SK-N-SH (cell line): ENCODE data around the gene HELT. TPM values are rescaled to one million over a fixed set of nuclear protein-coding genes. Genes with fewer than 3 reads are reported as not detected.
"Not testable (repeated sequence)": the region's sequence is repeated elsewhere in the genome, so short reads cannot be mapped to it uniquely, and the experiment has no call there.

Experiments used
- CTCF ChIA-PET: fragments of 300-600, 350-600 bp; formaldehyde crosslinking; extraction: SDS; loops from one replicate; lab custom pipeline; 2021; lab: Yijun Ruan, JAX
- POLR2A ChIA-PET: fragments of 350-600 bp; sonication (Branson Sonifier 250); formaldehyde crosslinking; extraction: SDS; loops from one replicate; lab custom pipeline; 2020; ENCODE audit warnings: antibody characterized with exemption, inconsistent platforms; lab: Yijun Ruan, JAX
- DNase-seq: peaks from one replicate; pipeline ENCODE4 v3.0.0; 2012
- H2AFZ ChIP-seq: fragments of 200-600 bp; sonication (generic); 2 replicates; pipeline ENCODE4 v1.8.1; 2016; ENCODE audit warnings: antibody characterized with exemption, mild to moderate bottlenecking, low read depth
- H3F3A ChIP-seq: fragments of 200-600 bp; sonication (generic); replicated peaks from 2 replicates; pipeline ENCODE3; 2016; ENCODE audit warnings: antibody characterized with exemption, mild to moderate bottlenecking; ENCODE audit not compliant: insufficient read depth
- H3K27ac ChIP-seq, 2 experiments: fragments of 200-500 bp in 1 of 2; fragments of 200-600 bp in 1 of 2; sonication (Bioruptor generic) in 1 of 2; sonication (generic), shearing (Covaris generic) in 1 of 2; 2 replicates each; pipeline versions ENCODE4 v1.5.1 to v1.6.1; 2014 to 2016; ENCODE audit warnings: low read depth in 2 of 2, inconsistent platforms in 1 of 2, low read length in 1 of 2, mild to moderate bottlenecking in 1 of 2, mixed read lengths in 1 of 2
- H3K27me3 ChIP-seq: fragments of 200-600 bp; sonication (generic), shearing (Covaris generic); 2 replicates; pipeline ENCODE4 v1.6.1; 2016; ENCODE audit warnings: mixed run types; ENCODE audit not compliant: insufficient read depth
- H3K36me3 ChIP-seq, 2 experiments: fragments of 200-500 bp in 1 of 2; fragments of 200-600 bp in 1 of 2; sonication (Bioruptor generic) in 1 of 2; sonication (generic) in 1 of 2; replicated peaks in 1 of 2; 2 replicates each; pipeline versions ENCODE3 to v1.5.1; 2014 to 2016; ENCODE audit warnings: low read length in 1 of 2, mild to moderate bottlenecking in 1 of 2; ENCODE audit not compliant: insufficient read depth in 2 of 2, control insufficient read depth in 1 of 2
- H3K4me1 ChIP-seq, 2 experiments: fragments of 200-500 bp in 1 of 2; fragments of 200-600 bp in 1 of 2; sonication (Bioruptor generic) in 1 of 2; sonication (generic), shearing (Covaris generic) in 1 of 2; 2 replicates each; pipeline versions ENCODE4 v1.5.1 to v1.6.1; 2014 to 2016; ENCODE audit warnings: low read depth in 1 of 2, low read length in 1 of 2, mixed run types in 1 of 2; ENCODE audit not compliant: insufficient read depth in 2 of 2, control insufficient read depth in 1 of 2
- H3K4me2 ChIP-seq: fragments of 200-600 bp; sonication (generic), shearing (Covaris generic); 2 replicates; pipeline ENCODE4 v1.6.1; 2017; ENCODE audit warnings: mixed run types
- H3K4me3 ChIP-seq, 2 experiments: fragments of 200-500 bp in 1 of 2; fragments of 200-600 bp in 1 of 2; sonication (Bioruptor generic) in 1 of 2; sonication (generic), shearing (Covaris generic) in 1 of 2; 2 replicates each; pipeline versions ENCODE4 v1.5.1 to v1.8.1; 2014 to 2016; ENCODE audit warnings: low read depth in 2 of 2, inconsistent platforms in 1 of 2, low read length in 1 of 2, mild to moderate bottlenecking in 1 of 2, mixed read lengths in 1 of 2, moderate library complexity in 1 of 2
- H3K79me2 ChIP-seq: fragments of 200-600 bp; sonication (generic); 2 replicates; pipeline ENCODE4 v1.8.1; 2017; ENCODE audit warnings: mild to moderate bottlenecking; ENCODE audit not compliant: insufficient read depth
- H3K9ac ChIP-seq: fragments of 200-600 bp; sonication (generic); 2 replicates; pipeline ENCODE4 v1.6.1; 2017; ENCODE audit warnings: mixed run types
- H3K9me2 ChIP-seq: fragments of 200-600 bp; sonication (generic); 2 replicates; pipeline ENCODE4 v1.6.1; 2017; ENCODE audit warnings: mixed run types
- H3K9me3 ChIP-seq: fragments of 200-600 bp; sonication (generic); 2 replicates; pipeline ENCODE4 v1.6.1; 2017; ENCODE audit warnings: mixed run types, mild to moderate bottlenecking, moderate library complexity
- H4K20me1 ChIP-seq: fragments of 200-600 bp; sonication (generic); 2 replicates; pipeline ENCODE4 v1.6.1; 2017; ENCODE audit warnings: mild to moderate bottlenecking, mixed run types; ENCODE audit not compliant: insufficient read depth
- ELF1 ChIP-seq: IDR thresholded peaks from 2 replicates; pipeline ENCODE4 v1.4.0; 2012
- EP300 ChIP-seq, 2 experiments: IDR thresholded peaks; 2 replicates each; pipeline versions ENCODE4 v1.4.0 to v1.6.1; 2012; ENCODE audit warnings: borderline replicate concordance in 1 of 2, low read depth in 1 of 2, low read length in 1 of 2
- FOXJ3 ChIP-seq: sonication (generic); formaldehyde crosslinking; IDR thresholded peaks from 2 replicates; pipeline ENCODE4 v1.5.1; 2020; ENCODE audit warnings: mild to moderate bottlenecking, missing genetic modification reagents
- MAX ChIP-seq: IDR thresholded peaks from 2 replicates; pipeline ENCODE4 v1.4.0; 2012; ENCODE audit warnings: low read depth
- MEF2A ChIP-seq: IDR thresholded peaks from 2 replicates; pipeline ENCODE4 v1.4.0; 2012; ENCODE audit warnings: low read depth, borderline replicate concordance
- MXI1 ChIP-seq: IDR thresholded peaks from 2 replicates; pipeline ENCODE4 v1.6.1; 2012; ENCODE audit warnings: mild to moderate bottlenecking, low read depth, low read length, improper control_type of control experiment
- NFIC ChIP-seq: IDR thresholded peaks from 2 replicates; pipeline ENCODE4 v1.4.0; 2012; ENCODE audit warnings: borderline replicate concordance
- PBX3 ChIP-seq: IDR thresholded peaks from 2 replicates; pipeline ENCODE4; 2012
- RAD21 ChIP-seq: IDR thresholded peaks from 2 replicates; pipeline ENCODE4 v1.6.1; 2012; ENCODE audit warnings: mild to moderate bottlenecking, low read length
- RCOR1 ChIP-seq: fragments of 150-350 bp; IDR thresholded peaks from 2 replicates; pipeline ENCODE4 v1.6.1; 2017; ENCODE audit warnings: antibody characterized with exemption, low read length
- SIN3A ChIP-seq: IDR thresholded peaks from 2 replicates; pipeline ENCODE4 v1.6.1; 2012; ENCODE audit warnings: low read depth, mild to moderate bottlenecking, low read length, moderate library complexity, borderline replicate concordance
- SMC3 ChIP-seq: IDR thresholded peaks from 2 replicates; pipeline ENCODE4 v1.6.1; 2012; ENCODE audit warnings: low read depth, low read length, improper control_type of control experiment
- TAF1 ChIP-seq: IDR thresholded peaks from 2 replicates; pipeline ENCODE4 v1.6.1; 2012; ENCODE audit warnings: low read depth, mild to moderate bottlenecking, low read length, moderate library complexity, borderline replicate concordance
- TCF12 ChIP-seq: IDR thresholded peaks from 2 replicates; pipeline ENCODE4 v1.4.0; 2012
- TEAD4 ChIP-seq: IDR thresholded peaks from 2 replicates; pipeline ENCODE4 v1.4.0; 2012; ENCODE audit warnings: mild to moderate bottlenecking, borderline replicate concordance; ENCODE audit not compliant: insufficient read depth
- WGBS: methylation state at CpG from one replicate; pipeline ENCODE4 v1.1.6; 2017; ENCODE audit warnings: low lambda C conversion rate; 5-methylcytosine and 5-hydroxymethylcytosine counted together
- polyA plus RNA-seq, 3 experiments: library from polyadenylated mRNA; depleted of rRNA; stranded (reverse); fragments of >200 nt; gene quantifications; 2 replicates each; pipeline ENCODE4 v1.2.3, GENCODE V29; 2012
- TF ChIP-seq, protein P1 (sequence below): IDR thresholded peaks from 2 replicates; pipeline ENCODE4 v1.6.1; 2012; ENCODE audit warnings: mild to moderate bottlenecking, low read depth, low read length, moderate library complexity
- TF ChIP-seq, protein P2 (sequence below): IDR thresholded peaks from 2 replicates; pipeline ENCODE4 v1.4.0; 2012; ENCODE audit warnings: low read depth, borderline replicate concordance

HELT gene
- polyA plus RNA-seq, 1 of the 3 experiments (the other 2 are of a cell fraction), result not detected

- Histone ChIP-seq H4K20me1 (no peaks in the 10 kb centered on the region), H3K9ac (no peak overlapping the region), H3K36me3 (no peaks in the 10 kb centered on the region), H3K4me2 (no peak overlapping the region), H3K27ac (no peak overlapping the region), H3K79me2 (no peaks in the 10 kb centered on the region)
- CTCF ChIA-PET, result interaction anchor here (1.0 to 2.1 kb wide), 2 partner anchors 10 to 16 kb away, joined by 3 to 7 read pairs; no protein-coding TSS in a partner anchor
- 61% methylated on average over 14 of the region's 14 CpGs for WGBS
- TF ChIP-seq MXI1 (no peak), ELF1 (no peak), PBX3 (no peak), RAD21 (no peak), TEAD4 (no peak), TAF1 (no peak)
- TF ChIP-seq, all 33 proteins: peak for 0
- Histone ChIP-seq H2AFZ (no peak overlapping the region), H3K4me3 (no peak overlapping the region), H3K4me1 (no peaks in the 10 kb centered on the region), H3F3A (no peaks in the 10 kb centered on the region), H3K9me3 (no peaks in the 10 kb centered on the region), H3K9me2 (no peaks in the 10 kb centered on the region), H3K27me3 (peaks cover 10% of the 10 kb centered on the region; the same call in 1 of the 2 replicates)
- POLR2A ChIA-PET, result no interaction called here
- no peak for DNase-seq
These were observed 23.7 kb upstream of the HELT start for GRCh38 chr4:184994623-184995010.

GRCh38 chr4:184997656-184998055 is 20.6 kb upstream of the HELT start:
- H3K36me3 ChIP-seq, H3K4me3 ChIP-seq, POLR2A ChIA-PET, H3K4me2 ChIP-seq, H3K4me1 ChIP-seq, H2AFZ ChIP-seq, DNase-seq, CTCF ChIA-PET, H3K79me2 ChIP-seq, H3K9me3 ChIP-seq, H3F3A ChIP-seq, H3K9me2 ChIP-seq, H3K27ac ChIP-seq, H3K9ac ChIP-seq, H4K20me1 ChIP-seq: not testable (repeated sequence)
- H3K27me3 ChIP-seq, result peaks cover 11% of the 10 kb centered on the region; the same call in 1 of the 2 replicates

DNA sequence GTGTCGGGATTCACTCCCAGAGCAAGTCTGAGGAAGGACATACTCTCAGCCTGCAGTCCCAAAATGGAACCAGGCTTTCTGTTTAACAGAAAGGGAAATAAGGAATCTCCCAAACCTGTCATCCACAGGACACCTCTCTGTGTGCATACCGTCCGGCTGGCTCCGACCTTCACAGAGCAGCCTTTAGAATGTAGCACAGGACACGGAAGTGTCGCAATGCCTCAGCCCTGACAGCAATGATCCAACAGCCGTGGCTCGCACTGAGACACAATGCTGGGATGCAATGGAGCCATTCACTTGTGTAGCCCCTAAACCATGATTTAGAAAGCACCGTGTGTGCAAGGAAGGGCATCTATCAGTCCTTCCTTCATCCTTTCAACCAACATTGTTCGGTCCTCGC is 15.5 kb upstream of the HELT start:
- no peak overlapping the region for H3K4me2 ChIP-seq
- CTCF ChIA-PET, result interaction anchor here (1.2 kb wide), 1 partner anchor 93 kb away, joined by 3 read pairs; no protein-coding TSS in a partner anchor
- no peaks in the 10 kb centered on the region for H3F3A ChIP-seq
- H3K36me3 ChIP-seq, result no peaks in the 10 kb centered on the region
- no peaks in the 10 kb centered on the region for H4K20me1 ChIP-seq
- DNase-seq, result no peak
- no peak overlapping the region for H3K4me3 ChIP-seq
- no peak overlapping the region for H3K9ac ChIP-seq
- no peaks in the 10 kb centered on the region for H3K79me2 ChIP-seq
- no peaks in the 10 kb centered on the region for H3K9me2 ChIP-seq
- H3K9me3 ChIP-seq, result no peaks in the 10 kb centered on the region
- POLR2A ChIA-PET, result no interaction called here
- peaks cover 0 to 5% of the 10 kb centered on the region in 2 experiments; a peak in 1 of 4 replicates for H3K4me1 ChIP-seq
- H2AFZ ChIP-seq, result no peak overlapping the region
- 71% methylated on average over 11 of the region's 11 CpGs for WGBS
- H3K27ac ChIP-seq, result no peak overlapping the region
- 0 out of 2 replicates have a peak, but pooled peaks cover 8% of the 10 kb centered on the region for H3K27me3 ChIP-seq
- TF ChIP-seq SMC3 (no peak), RCOR1 (no peak), MAX (no peak), FOXJ3 (CRISPR knock-in tag) (no peak), NFIC (no peak), TCF12 (no peak), MXI1 (no peak), MEF2A (no peak), EP300 (IDR thresholded peaks at IDR 0.05; ENCODE audit: borderline replicate concordance in 1 of 2, low read depth in 1 of 2, low read length in 1 of 2) (no peak), SIN3A (no peak)
- TF ChIP-seq, protein P1, sequence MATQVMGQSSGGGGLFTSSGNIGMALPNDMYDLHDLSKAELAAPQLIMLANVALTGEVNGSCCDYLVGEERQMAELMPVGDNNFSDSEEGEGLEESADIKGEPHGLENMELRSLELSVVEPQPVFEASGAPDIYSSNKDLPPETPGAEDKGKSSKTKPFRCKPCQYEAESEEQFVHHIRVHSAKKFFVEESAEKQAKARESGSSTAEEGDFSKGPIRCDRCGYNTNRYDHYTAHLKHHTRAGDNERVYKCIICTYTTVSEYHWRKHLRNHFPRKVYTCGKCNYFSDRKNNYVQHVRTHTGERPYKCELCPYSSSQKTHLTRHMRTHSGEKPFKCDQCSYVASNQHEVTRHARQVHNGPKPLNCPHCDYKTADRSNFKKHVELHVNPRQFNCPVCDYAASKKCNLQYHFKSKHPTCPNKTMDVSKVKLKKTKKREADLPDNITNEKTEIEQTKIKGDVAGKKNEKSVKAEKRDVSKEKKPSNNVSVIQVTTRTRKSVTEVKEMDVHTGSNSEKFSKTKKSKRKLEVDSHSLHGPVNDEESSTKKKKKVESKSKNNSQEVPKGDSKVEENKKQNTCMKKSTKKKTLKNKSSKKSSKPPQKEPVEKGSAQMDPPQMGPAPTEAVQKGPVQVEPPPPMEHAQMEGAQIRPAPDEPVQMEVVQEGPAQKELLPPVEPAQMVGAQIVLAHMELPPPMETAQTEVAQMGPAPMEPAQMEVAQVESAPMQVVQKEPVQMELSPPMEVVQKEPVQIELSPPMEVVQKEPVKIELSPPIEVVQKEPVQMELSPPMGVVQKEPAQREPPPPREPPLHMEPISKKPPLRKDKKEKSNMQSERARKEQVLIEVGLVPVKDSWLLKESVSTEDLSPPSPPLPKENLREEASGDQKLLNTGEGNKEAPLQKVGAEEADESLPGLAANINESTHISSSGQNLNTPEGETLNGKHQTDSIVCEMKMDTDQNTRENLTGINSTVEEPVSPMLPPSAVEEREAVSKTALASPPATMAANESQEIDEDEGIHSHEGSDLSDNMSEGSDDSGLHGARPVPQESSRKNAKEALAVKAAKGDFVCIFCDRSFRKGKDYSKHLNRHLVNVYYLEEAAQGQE, result no peak
- TF ChIP-seq, protein P2, sequence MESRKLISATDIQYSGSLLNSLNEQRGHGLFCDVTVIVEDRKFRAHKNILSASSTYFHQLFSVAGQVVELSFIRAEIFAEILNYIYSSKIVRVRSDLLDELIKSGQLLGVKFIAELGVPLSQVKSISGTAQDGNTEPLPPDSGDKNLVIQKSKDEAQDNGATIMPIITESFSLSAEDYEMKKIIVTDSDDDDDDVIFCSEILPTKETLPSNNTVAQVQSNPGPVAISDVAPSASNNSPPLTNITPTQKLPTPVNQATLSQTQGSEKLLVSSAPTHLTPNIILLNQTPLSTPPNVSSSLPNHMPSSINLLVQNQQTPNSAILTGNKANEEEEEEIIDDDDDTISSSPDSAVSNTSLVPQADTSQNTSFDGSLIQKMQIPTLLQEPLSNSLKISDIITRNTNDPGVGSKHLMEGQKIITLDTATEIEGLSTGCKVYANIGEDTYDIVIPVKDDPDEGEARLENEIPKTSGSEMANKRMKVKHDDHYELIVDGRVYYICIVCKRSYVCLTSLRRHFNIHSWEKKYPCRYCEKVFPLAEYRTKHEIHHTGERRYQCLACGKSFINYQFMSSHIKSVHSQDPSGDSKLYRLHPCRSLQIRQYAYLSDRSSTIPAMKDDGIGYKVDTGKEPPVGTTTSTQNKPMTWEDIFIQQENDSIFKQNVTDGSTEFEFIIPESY, result no peak
